Heart right ventricle (tissue), 16 donors: ENCODE results near the gene CD83. TPM values are rescaled to one million over a fixed set of nuclear protein-coding genes. Genes with fewer than 3 reads are reported as not detected.

Experiments used
- ATAC-seq, 8 donors: fragments of 200-7000 bp; cut with Tn5 transposase; one replicate each; pipeline ENCODE4 v1.9.1; 2020; ENCODE audit warnings: mild to moderate bottlenecking in 8 of 8, moderate library complexity in 8 of 8, moderate number of reproducible peaks in 1 of 8
- DNase-seq, 2 donors: peaks; one replicate each; pipeline ENCODE4 v3.0.0-alpha.2; 2020
- H3K27ac ChIP-seq, 10 donors: fragments of 200-600 bp; sonication (generic) in 2 of 10; one replicate each; pipeline versions ENCODE4 v1.5.0 to v1.8.0; 2020 to 2022; ENCODE audit warnings: mild to moderate bottlenecking in 3 of 10
- H3K27me3 ChIP-seq, 7 donors: fragments of 200-600 bp; one replicate each; pipeline ENCODE4 v1.8.0; 2021 to 2022; ENCODE audit warnings: mild to moderate bottlenecking in 2 of 7
- H3K36me3 ChIP-seq, 9 donors: fragments of 200-600 bp; sonication (generic) in 1 of 9; one replicate each; pipeline versions ENCODE4 v1.5.0 to v1.8.0; 2020 to 2022; ENCODE audit warnings: mild to moderate bottlenecking in 2 of 9
- H3K4me1 ChIP-seq, 9 donors: fragments of 200-600 bp; sonication (generic) in 1 of 9; one replicate each; pipeline versions ENCODE4 v1.5.0 to v1.8.0; 2020 to 2022; ENCODE audit warnings: mild to moderate bottlenecking in 4 of 9
- H3K4me3 ChIP-seq, 10 donors: fragments of 200-600 bp; sonication (generic) in 2 of 10; one replicate each; pipeline versions ENCODE4 v1.5.0 to v1.8.0; 2020 to 2022; ENCODE audit warnings: mild to moderate bottlenecking in 7 of 10, moderate library complexity in 2 of 10
- H3K9me3 ChIP-seq, 11 donors: fragments of 200-600 bp in 10 of 11; sonication (generic) in 2 of 11; one replicate each; pipeline versions ENCODE4 v1.5.0 to v1.8.0; 2013 to 2022; ENCODE audit warnings: mild to moderate bottlenecking in 2 of 11, control low read depth in 1 of 11, moderate library complexity in 1 of 11
- CTCF ChIP-seq, 9 donors: fragments of 200-600 bp; sonication (generic) in 2 of 9; IDR thresholded peaks; one replicate each; pipeline versions ENCODE4 v1.5.0 to v1.8.0; 2021 to 2022; ENCODE audit warnings: antibody characterized with exemption in 9 of 9, mild to moderate bottlenecking in 5 of 9, moderate library complexity in 1 of 9
- WGBS, 2 donors: extraction: QIAGEN DNeasy Blood & Tissue Kit; methylation state at CpG; one replicate each; pipeline ENCODE4 v1.1.7; 2013; ENCODE audit warnings: inconsistent platforms in 1 of 2; 5-methylcytosine and 5-hydroxymethylcytosine counted together
- intact Hi-C, 10 donors: fragments of 100-400 bp; cut with DNase I; formaldehyde crosslinking; loops; one replicate each; pipeline versions ENCODE4 v1.11.1 to v1.14.2; 2022
- polyA plus RNA-seq, 2 donors: library from polyadenylated mRNA; stranded (reverse); fragments of 200-250 nt; gene quantifications; one replicate each; pipeline ENCODE4 v1.2.3, GENCODE V29; 2013
- total RNA-seq, 10 donors: library from RNA; stranded (reverse); fragmentation: NEBNext Ultra II Directional in 3 of 10; extraction: Animal tissue kit (Norgen Biotek cat#: 25700) in 3 of 10; gene quantifications; one replicate each; pipeline versions ENCODE4 v1.2.1 to v1.2.4, GENCODE V29; 2021 to 2023
- donor health status: Arrhythmogenic right ventricular cardiomyopathy.
- donor health status: ischemic (EF 13 %, LVEDD 7.1; RV severe dilation, severe dysfunction).
- donor health status: healthy with polysubstance abuse.
- donor health status: DM: no; HTN: yes; CAD: no.
- donor health status: DM: no; HTN: no; CAD: no.
- donor health status: ischemic (EF 25% LVEDD 6.9; RV normal size, moderate dysfunction).
- donor health status: ischemic (EF 25% LVEDD 5.7; RV mildly dilated, moderate dysfunction).
- donor health status: healthy.
- donor health status: DM: yes; HTN: yes; CAD: no.
- donor health status: Ischemic cardiomyopathy.
- donor health status: ischemic (EF 35%, LVEDD 5.7; RV mildly dilated, moderate dysfunction).
- donor health status: nonischemic (EF 11% LVEDD 7.7; RV severe dilation, severe dysfunction).
- donor health status: DM: yes; HTN: yes; CAD: no.
- donor health status: PGD.
- donor health status: ischemic (EF 29% LVEDD 5.4; RV normal size, mild dysfunction).
- donor health status: nonischemic (EF 23%, LVEDD 6.1; RV moderate dilation, normal function).

Gene CD83
- total and polyA plus RNA-seq, 12 donors = 0.68 to 7.5 (median 1.6) TPM

- DNase-seq (no peak), ATAC-seq (no peak)
- H3K27ac ChIP-seq = no peak overlapping the region
- no peak for TF ChIP-seq CTCF (IDR thresholded peaks at IDR 0.05)
- intact Hi-C loops = no loop called here
- no peaks in the 10 kb centered on the region for H3K36me3 ChIP-seq
- no peaks in the 10 kb centered on the region for H3K9me3 ChIP-seq
- no peaks in the 10 kb centered on the region for H3K4me1 ChIP-seq
- H3K4me3 ChIP-seq = no peak overlapping the region
- WGBS, 2 donors = 93 to 97% methylated on average over 5 of the region's 5 CpGs
- H3K27me3 ChIP-seq = peaks cover 0 to 5% (median 0%) of the 10 kb centered on the region in 7 donors
Observed at GRCh38 chr6:14085176-14085787, 32.3 kb upstream of the CD83 start.

- H3K4me3 ChIP-seq = no peak overlapping the region
- H3K4me1 ChIP-seq = no peaks in the 10 kb centered on the region
- TF ChIP-seq CTCF (IDR thresholded peaks at IDR 0.05) = no peak
- H3K36me3 ChIP-seq = no peaks in the 10 kb centered on the region
- ATAC-seq (no peak), DNase-seq (no peak)
- intact Hi-C loops = no loop called here
- peaks cover 0 to 5% (median 0%) of the 10 kb centered on the region in 7 donors for H3K27me3 ChIP-seq
- H3K9me3 ChIP-seq = no peaks in the 10 kb centered on the region
- no peak overlapping the region for H3K27ac ChIP-seq
- 82 to 93% methylated on average over 1 of the region's 1 CpG for WGBS, 2 donors
Observed at GRCh38 chr6:14086701-14087100, 30.9 kb upstream of the CD83 start.

- ATAC-seq (no peak), DNase-seq (no peak)
- no peaks in the 10 kb centered on the region for H3K36me3 ChIP-seq
- no peak for TF ChIP-seq CTCF (IDR thresholded peaks at IDR 0.05)
- intact Hi-C loops = no loop called here
- H3K27me3 ChIP-seq = peaks cover 0 to 5% (median 0%) of the 10 kb centered on the region in 7 donors
- no peaks in the 10 kb centered on the region for H3K4me1 ChIP-seq
- no peak overlapping the region for H3K27ac ChIP-seq
- H3K4me3 ChIP-seq = no peak overlapping the region
- WGBS, 2 donors = 62 to 65% methylated on average over 4 of the region's 4 CpGs
- peaks cover 0 to 6% (median 0%) of the 10 kb centered on the region in 11 donors for H3K9me3 ChIP-seq
Observed at GRCh38 chr6:14088600-14089192, 28.9 kb upstream of the CD83 start.

DNA sequence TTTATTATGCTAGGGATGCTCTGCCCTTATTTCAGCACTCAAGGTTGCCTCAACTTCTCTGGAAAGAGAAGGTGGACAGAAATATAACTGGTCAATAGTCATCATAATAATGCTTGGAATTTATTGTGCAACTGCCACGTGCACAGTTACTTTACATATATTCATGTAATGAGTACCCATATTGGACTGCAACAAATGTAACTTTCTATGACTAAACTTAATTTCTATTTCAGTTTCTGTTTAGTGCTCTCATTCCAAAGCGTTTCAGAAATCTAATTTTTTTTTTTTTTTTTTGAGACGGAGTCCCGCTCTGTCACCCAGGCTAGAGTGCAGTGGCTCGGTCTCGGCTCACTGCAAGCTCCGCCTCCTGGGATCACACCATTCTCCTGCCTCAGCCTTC lies 28.3 kb upstream of the CD83 start:
- 90 to 93% methylated on average over 7 of the region's 7 CpGs for WGBS, 2 donors
- no peaks in the 10 kb centered on the region for H3K4me1 ChIP-seq
- intact Hi-C loops = no loop called here
- no peak overlapping the region for H3K27ac ChIP-seq
- no peak for DNase-seq
- no peak for TF ChIP-seq CTCF (IDR thresholded peaks at IDR 0.05)
- peaks cover 0 to 5% (median 0%) of the 10 kb centered on the region in 7 donors for H3K27me3 ChIP-seq
- H3K4me3 ChIP-seq = no peak overlapping the region
- peaks cover 0 to 6% (median 0%) of the 10 kb centered on the region in 11 donors for H3K9me3 ChIP-seq
- no peaks in the 10 kb centered on the region for H3K36me3 ChIP-seq
- no peak for ATAC-seq
